OCI-LY3 (cell line): Measurements from ENCODE around the gene B4GALT7.
"Not testable (repeated sequence)": the region's sequence is repeated elsewhere in the genome, so short reads cannot be mapped to it uniquely, and the experiment has no call there.

Source experiments
- EZH2phosphoT487 ChIP-seq: fragments of 200-600 bp; shearing (Covaris generic); IDR thresholded peaks from 2 replicates; pipeline ENCODE4 v1.6.1; 2018; ENCODE audit warnings: antibody characterized with exemption, mixed run types, low read depth
- TF ChIP-seq, protein P1 (sequence below): fragments of 200-600, 300-600 bp; sonication (generic); IDR thresholded peaks from 2 replicates; pipeline ENCODE4 v1.5.1; 2014; ENCODE audit warnings: antibody characterized with exemption, low read length, low read depth

- TF ChIP-seq, protein P1, sequence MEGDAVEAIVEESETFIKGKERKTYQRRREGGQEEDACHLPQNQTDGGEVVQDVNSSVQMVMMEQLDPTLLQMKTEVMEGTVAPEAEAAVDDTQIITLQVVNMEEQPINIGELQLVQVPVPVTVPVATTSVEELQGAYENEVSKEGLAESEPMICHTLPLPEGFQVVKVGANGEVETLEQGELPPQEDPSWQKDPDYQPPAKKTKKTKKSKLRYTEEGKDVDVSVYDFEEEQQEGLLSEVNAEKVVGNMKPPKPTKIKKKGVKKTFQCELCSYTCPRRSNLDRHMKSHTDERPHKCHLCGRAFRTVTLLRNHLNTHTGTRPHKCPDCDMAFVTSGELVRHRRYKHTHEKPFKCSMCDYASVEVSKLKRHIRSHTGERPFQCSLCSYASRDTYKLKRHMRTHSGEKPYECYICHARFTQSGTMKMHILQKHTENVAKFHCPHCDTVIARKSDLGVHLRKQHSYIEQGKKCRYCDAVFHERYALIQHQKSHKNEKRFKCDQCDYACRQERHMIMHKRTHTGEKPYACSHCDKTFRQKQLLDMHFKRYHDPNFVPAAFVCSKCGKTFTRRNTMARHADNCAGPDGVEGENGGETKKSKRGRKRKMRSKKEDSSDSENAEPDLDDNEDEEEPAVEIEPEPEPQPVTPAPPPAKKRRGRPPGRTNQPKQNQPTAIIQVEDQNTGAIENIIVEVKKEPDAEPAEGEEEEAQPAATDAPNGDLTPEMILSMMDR, result not testable (repeated sequence)
- TF ChIP-seq EZH2phosphoT487, result not testable (repeated sequence)
Measured at GRCh38 chr5:177651235-177651634, 51.3 kb downstream of the B4GALT7 start.
